Effector CD8-positive, alpha-beta T cell (primary cell): ENCODE results near the gene ACVR1B.

Experiments used
- DNase-seq: peaks from one replicate; lab custom pipeline; 2025; lab: John Stamatoyannopoulos, UW
- total RNA-seq, 4 experiments: gene quantifications; one replicate each; lab custom pipeline; 2026; lab: John Stamatoyannopoulos, UW

ACVR1B gene
- total RNA-seq, result 15.6 to 18.6 (median 16.8) reads per million in 4 experiments

DNA sequence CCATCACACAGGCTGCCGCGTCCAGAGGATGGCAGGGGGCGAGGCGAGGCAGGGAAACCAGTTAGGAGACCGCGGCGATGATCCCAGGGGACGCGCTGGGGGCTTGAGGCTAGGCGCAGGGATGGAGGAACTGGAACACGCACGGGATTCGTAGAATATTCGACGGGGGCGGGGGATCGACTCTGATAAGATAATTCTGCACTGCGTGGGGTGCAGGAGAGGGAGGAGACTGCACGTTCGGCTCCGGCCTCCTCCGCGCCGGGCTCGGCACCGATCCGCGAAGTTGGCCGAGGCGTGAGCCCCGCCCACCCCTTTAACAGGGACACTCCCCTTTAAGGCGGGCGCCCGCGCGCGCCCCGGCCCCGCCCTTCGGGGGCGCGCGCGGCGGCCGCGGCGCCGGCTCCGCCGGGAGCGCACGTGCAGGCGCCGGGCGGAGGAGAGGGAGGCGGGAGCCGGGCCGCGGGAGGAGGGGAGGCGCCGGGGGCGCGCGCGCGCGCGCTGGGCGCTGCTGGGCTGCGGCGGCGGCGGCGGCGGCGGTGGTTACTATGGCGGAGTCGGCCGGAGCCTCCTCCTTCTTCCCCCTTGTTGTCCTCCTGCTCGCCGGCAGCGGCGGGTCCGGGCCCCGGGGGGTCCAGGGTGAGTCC lies at the start of gene ACVR1B:
ACVR1B (plus strand) TSS at position 501 of the 644 bp plus-strand sequence; CDS start at position 546, 45 bp downstream.
- DNase-seq, result peak; percentile 86

DNA sequence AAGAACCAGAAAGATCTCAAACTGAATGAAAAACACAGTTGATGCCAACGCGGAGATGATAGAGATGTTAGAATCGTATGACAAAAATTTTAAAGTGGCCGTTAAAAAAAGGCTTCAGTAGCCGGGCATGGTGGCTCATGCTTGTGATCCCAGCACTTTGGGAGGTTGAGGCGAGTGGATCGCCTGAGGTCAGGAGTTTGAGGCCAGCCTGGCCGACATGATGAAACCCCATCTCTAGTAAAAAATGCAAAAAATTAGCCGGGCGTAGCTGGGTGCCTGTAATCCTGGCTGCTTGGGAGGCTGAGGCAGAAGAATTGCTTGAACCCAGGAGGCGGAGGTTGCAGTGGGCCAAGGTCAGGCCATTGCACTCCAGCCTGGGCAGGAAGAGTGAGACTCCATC lies 49.6 kb upstream of the ACVR1B start:
- DNase-seq, result no peak

DNA sequence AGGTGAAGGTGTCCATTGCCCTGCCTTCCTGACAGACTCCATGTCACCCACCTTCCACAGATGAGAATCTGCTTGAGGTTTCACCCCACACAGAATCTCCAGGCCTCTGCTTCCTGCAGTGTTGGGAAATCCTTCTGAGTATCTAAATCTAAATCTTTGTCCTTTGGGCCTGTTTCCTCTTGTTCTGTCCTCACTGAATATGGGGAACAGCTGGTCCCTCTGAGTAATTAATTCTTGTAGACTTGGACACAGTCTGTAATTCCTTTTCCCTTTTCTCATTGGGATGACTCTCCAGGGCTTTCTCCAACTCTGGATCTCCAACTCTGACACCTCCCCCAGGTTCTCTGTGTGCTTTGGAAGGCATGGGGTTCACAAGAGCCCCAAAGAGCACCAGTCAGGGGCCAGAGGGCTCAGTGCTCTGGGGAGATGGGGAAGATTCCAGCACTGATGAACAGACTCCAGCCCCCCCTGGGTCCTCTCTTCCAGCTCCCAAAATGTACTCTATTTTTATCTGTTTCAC lies 46.5 kb upstream of the ACVR1B start:
- DNase-seq, result no peak

DNA sequence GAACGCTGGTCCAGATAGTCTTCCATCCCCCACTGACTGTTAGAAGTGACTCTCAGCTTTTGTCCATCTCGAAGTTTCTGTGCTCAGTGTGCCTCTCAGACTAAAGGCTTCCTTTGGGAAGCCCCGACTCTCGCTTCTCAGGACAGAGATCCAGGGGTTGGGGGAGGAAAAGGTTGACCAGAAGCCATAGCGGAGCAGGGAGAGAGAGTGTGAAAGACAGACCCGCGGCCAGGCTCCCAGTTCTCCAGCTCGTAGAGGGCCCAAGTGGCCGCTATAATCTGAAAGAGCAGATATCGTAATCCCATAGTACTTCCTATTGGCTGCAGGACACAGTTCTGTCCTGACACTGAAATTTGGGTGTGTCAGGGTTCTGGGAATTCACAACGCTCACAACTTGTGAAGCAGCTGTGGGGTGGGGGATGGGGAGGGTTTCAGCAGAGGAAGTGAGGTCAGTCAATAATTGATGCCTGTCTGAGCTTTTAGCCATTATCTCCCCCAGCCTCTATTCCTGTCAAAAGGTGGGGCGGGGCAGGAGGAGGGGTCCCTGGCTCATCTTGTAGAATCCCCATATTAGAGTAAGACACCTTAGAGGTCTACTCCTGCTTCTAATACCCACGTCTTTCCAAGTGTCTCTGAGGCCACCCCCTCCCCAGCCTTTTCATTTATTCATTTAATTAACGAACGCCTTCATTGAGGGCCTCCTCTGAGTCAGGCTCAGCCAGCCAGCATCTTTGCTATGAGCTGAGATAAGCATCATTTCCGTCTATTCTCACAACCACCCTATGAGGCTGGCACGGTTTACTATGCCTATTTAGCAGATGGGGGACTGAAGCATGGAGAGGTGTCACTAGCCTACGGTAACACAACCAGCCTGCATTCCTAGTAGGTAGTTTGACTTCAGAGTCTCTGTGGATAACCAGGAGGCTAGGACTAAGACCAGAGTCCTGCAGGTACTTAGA lies 45.7 kb upstream of the ACVR1B start:
- no peak for DNase-seq

DNA sequence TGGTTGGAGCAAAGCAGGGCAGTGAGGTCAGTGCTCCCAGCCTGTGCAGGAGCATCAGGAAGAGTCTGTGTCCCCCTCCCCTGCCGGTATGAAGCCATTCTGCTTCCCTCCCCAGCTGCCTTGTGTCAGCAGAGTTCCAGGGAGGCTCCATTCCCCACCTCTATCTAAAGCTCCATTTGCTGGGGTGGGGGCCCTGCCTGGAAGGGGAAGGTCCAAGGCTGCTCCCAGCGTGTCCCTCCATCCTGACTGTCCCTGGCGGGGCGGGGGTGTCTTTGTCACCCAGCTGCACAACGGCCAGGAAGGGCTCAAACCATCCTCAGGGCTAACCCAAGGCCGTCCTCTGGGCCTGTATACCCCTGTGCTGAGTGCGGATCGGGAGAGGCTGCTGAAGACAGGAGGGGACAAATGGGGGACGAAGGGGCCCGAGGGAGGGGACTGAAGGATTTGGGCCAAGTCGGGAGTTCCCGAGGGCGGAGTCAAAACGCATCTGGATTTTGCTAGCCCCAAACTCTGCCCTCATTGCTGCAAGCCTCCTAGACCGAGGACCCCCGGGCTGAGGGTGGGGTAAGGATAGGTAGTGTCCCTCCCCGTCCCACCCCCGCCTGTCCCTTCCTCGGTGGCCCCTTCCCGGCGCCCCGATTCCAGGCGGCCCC lies 44.9 kb upstream of the ACVR1B start:
- no peak for DNase-seq

DNA sequence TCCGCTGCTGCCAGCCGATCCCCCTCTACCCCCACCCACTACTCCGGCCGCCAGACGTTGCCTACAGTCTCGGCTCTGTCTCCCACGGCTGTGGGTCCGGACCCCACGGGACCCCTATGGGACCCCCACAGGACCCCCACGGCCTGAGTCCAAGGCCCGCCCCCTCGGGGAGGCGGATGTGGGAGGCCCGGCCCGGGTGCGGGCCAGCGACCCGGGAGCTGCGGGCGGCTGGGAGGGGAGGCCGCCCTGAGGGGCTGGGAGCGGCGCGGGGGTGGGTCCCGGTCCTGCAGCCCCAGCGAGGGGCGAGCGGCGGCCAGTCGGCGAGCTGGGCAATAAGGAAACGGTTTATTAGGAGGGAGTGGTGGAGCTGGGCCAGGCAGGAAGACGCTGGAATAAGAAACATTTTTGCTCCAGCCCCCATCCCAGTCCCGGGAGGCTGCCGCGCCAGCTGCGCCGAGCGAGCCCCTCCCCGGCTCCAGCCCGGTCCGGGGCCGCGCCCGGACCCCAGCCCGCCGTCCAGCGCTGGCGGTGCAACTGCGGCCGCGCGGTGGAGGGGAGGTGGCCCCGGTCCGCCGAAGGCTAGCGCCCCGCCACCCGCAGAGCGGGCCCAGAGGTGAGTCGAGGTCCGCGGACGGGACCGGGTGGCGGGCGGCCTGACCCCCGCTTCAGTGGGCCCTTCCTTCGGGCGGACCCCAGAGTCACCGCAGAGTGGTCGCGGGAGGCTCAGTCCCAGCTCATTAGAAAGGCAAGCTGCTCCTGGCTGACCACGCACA lies 44.2 kb upstream of the ACVR1B start, which contains the start of gene ACVRL1:
ACVRL1 (plus strand) TSS at position 422 of the 773 bp plus-strand sequence. CDS start 4,971 bp downstream, outside the sequence.
- DNase-seq, result no peak

DNA sequence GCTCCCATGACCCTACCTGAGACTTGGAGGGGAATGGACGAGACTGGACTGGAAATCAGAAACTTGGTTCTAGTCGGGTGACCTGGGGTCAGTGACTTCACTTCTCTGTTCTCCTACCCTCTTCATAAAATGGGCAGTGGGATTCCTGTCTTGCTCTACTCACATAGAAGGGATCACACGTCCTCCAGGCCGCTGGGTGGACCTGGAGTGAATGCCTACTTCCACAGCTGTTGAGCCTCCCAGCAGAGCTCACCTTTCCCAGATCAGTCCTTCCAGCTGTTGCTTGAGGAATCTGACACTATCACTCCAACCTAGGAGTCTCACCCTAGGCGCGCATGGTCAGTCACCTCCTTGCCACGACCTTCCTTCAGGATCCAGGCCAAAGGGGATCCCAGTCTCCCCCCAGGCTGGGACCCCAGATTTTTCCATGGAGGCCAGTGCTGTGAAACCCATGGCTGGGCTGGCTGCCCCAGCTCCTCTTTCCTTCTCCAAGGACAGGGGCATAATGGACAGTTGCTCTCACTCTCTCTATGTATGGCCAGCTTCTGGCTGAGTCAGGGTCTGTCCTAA lies 43.6 kb upstream of the ACVR1B start:
- no peak for DNase-seq

DNA sequence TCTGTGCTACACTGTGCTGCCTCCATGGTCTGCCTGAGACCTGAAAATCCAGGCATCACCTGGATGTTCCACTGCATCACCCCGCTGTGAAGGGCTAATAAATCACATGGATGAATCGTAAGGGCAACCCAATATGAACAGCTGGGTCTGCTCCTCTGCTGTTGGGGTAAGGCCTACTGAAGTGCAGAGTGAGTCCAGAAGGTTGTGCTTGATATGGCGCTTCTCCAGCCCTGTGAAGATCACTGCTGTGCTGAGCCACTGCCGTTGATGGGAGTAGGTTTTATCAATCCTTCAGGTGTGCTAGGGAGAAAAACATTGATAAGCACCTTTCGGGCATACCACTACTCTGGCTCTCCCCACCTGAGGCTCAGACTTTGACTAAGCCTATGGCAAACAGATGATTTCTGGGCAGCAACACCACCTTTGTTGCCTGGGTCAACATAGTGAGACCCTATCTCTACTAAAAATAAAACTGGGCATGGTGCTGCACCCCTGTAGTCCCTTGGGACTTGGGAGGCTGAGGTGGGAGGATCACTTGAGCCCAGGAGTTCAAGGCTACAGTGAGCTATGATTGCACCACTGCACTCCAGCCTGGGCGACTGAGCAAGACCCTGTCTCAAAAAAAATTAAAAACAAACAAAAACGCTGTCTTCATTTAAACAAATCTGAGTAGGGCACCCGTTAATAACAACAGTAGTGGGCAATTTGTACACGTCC lies 42.5 kb upstream of the ACVR1B start:
- DNase-seq, result no peak

DNA sequence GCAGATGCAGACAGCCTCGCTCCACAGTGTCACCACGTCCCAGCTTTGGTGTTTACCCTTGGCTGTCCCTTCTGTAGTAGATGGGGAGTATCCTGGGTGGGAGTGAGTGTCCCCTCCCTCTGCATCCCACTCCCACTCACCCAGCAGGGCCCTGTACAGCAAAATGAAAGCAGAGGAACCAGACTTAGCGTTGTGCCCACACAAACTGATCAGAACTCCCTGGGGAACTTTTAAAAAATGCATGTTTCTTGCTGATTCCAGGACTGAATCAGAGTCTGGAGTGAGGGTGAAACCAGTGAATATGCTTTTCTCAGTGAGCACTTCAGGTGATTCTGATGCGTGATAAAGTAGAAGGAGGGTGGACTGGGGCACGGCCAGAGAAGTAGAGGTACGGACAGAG lies 41.3 kb upstream of the ACVR1B start:
- no peak for DNase-seq

DNA sequence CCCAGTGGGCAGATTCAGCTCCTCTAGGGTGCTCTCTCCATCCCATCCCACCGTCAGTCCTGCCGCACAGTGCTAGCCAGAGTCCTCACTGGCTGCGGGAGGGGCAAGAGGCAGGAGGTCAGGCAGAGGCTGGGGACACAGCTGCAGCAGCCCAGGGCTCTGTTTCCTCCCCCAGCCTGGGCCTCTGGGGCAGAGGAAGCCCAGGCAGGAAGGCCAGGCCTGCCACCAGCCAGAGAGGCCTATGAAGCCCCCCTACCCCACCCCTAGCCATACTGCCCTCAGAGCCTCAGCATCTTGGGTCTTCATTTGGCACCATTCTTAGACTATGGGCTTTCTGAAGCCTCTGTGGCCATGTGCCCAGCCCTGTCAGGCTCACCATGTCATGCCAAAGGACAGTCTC lies 40.8 kb upstream of the ACVR1B start:
- DNase-seq, result no peak

DNA sequence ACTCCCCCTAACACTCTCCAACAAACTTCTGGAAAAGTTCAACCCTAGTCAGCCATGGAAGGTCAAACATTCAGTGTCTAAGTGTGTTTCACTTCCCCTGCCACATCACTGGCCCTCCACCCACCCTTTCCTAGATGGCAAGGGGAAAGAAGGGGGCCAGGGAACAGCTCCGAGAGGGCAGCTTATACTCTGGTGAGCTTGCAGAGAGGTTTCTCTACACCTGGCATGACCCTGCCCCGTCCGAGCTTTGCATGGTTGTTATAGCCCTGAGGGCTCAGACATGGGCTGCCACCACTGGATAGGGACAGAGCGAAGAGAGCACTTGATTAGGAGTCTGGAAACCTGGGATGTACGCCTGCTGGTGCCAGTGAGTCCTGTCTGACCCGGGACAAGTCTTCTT lies 40.2 kb upstream of the ACVR1B start:
- DNase-seq, result no peak

DNA sequence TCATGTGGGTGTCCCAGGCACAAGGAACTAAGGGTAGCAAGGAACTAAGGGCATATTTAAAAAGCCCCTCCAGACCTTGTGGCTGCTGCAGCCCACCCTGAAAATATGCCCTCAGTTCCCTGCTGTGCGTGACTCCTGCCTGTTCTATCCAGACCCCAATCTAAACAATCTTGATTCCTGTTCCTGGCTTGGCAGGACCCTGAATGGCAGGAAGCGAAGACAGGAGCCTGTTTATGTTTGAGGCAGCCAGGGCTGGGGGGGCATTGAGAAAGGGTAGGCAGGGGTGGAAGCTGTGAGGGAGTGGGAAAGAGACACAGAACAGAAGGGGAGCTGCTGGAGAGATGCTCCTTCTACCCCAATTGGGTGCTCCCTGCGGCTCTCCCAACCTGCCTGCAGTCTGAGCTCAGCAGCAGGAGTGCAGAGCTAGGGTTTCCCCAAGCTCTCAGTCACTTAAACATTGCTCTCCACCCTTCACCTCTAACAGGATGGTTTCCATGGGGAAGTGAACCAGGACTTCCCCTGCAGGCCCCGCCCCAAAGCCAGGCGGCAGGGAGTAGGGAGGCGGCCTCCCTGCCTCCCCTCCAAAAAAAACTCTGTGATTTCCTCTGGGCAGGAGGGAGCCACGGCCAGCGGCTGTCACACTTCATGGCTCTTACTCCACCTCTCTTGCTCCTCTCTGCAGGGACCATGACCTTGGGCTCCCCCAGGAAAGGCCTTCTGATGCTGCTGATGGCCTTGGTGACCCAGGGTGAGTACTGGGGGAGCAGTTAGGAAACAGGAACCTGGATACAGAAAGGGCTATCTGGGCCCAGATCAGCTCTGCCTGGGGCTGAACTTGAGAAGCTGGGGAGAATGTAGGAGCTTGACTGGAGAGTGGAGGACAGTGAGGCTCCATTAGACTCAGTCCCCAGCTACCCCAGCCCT lies 39.4 kb upstream of the ACVR1B start:
- DNase-seq, result no peak

DNA sequence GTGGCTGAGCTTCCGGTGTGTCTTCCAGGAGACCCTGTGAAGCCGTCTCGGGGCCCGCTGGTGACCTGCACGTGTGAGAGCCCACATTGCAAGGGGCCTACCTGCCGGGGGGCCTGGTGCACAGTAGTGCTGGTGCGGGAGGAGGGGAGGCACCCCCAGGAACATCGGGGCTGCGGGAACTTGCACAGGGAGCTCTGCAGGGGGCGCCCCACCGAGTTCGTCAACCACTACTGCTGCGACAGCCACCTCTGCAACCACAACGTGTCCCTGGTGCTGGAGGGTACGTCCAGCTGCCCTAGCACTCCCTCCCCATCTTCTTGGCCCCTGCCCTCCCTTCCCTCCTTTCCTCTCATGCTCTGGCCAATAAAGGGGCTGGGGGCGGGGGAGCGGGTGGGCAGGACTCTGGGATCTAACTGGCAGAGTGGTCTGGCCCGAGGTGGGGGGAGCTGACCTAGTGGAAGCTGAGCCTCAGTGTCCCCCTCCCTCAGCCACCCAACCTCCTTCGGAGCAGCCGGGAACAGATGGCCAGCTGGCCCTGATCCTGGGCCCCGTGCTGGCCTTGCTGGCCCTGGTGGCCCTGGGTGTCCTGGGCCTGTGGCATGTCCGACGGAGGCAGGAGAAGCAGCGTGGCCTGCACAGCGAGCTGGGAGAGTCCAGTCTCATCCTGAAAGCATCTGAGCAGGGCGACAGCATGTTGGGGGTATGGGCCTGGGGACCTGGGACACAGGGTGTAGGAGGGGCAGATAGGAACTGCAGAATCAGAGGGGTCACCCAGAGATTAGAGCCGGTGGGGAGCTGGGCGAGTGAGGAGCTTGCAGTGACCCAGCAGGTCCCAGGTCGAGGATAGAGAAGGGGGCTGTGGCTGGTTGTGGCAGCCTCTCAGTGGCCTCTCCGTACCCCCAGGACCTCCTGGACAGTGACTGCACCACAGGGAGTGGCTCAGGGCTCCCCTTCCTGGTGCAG lies 38.1 kb upstream of the ACVR1B start:
- DNase-seq, result no peak

DNA sequence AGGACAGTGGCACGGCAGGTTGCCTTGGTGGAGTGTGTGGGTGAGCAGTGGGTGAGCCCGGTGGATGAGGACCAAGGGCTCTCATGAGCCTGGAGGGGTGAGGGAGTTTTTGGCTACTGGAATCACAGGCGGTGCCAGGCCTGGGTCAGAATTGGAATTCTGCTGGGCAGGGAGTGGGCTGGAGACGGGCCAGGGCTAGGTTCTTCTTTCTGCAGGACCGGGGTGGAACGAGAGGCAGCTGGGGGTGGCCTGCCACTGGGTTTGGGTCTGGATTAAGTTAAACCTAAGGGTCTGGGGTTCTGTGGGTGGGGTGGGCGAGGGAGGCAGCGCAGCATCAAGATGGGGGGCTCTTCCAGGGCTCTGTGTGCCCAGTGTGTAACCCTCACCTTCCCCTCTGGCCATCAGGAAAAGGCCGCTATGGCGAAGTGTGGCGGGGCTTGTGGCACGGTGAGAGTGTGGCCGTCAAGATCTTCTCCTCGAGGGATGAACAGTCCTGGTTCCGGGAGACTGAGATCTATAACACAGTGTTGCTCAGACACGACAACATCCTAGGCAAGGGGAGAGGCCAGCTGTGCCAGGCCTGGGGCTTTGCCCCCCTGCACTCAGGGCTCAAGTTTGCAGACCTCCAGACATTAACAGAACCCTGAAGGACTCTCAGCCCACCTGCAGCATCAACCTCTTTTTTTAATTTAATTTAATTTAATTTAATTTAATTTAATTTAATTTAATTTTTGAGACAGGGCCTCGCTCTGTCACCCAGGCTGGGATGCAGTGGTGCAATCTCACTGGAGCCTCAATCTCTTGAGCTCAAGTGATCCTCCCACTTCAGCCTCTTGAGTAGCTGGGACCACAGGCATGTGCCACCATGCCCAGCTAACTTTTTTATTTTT lies 37.2 kb upstream of the ACVR1B start:
- DNase-seq, result no peak

DNA sequence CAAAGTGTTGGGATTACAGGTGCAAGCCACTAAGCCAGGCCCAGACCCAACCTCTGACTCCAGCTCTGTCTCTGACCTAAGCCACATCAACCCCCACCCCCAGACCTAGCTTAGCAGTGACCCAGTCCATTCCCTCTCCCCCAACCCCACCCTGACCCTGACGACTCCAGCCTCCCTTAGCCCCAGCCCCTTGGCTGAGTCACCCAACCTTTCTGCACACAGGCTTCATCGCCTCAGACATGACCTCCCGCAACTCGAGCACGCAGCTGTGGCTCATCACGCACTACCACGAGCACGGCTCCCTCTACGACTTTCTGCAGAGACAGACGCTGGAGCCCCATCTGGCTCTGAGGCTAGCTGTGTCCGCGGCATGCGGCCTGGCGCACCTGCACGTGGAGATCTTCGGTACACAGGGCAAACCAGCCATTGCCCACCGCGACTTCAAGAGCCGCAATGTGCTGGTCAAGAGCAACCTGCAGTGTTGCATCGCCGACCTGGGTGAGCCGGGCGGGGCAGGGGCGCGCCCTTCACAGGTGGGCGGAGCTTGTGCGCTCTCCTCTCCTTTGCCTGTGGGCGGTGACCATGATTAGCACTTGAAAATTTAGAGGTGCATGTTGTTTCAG lies 36.4 kb upstream of the ACVR1B start:
- no peak for DNase-seq

DNA sequence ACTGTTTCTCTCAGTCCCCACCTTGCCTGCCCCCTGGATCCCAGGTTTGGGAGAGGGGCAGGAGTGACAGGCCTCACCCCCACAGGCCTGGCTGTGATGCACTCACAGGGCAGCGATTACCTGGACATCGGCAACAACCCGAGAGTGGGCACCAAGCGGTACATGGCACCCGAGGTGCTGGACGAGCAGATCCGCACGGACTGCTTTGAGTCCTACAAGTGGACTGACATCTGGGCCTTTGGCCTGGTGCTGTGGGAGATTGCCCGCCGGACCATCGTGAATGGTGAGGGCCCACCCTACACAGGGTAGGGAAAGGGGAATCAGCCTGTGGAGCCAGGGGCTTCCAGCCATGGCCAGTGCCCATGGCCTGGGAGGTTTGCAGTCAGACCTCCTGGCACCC lies 35.5 kb upstream of the ACVR1B start:
- DNase-seq, result no peak
